GM21526 (cell line): ENCODE measurements around the gene SOX10.

Experiments
- ATAC-seq: cut with Tn5 transposase; IDR thresholded peaks from one replicate; pipeline ENCODE4 v1.9.1; 2021; ENCODE audit warnings: moderate library complexity; ENCODE audit not compliant: unreplicated experiment, low FRiP score

Gene SOX10

GRCh38 chr22:38017272-38017920 is 33.0 kb upstream of the SOX10 start:
- ATAC-seq, result no peak

DNA sequence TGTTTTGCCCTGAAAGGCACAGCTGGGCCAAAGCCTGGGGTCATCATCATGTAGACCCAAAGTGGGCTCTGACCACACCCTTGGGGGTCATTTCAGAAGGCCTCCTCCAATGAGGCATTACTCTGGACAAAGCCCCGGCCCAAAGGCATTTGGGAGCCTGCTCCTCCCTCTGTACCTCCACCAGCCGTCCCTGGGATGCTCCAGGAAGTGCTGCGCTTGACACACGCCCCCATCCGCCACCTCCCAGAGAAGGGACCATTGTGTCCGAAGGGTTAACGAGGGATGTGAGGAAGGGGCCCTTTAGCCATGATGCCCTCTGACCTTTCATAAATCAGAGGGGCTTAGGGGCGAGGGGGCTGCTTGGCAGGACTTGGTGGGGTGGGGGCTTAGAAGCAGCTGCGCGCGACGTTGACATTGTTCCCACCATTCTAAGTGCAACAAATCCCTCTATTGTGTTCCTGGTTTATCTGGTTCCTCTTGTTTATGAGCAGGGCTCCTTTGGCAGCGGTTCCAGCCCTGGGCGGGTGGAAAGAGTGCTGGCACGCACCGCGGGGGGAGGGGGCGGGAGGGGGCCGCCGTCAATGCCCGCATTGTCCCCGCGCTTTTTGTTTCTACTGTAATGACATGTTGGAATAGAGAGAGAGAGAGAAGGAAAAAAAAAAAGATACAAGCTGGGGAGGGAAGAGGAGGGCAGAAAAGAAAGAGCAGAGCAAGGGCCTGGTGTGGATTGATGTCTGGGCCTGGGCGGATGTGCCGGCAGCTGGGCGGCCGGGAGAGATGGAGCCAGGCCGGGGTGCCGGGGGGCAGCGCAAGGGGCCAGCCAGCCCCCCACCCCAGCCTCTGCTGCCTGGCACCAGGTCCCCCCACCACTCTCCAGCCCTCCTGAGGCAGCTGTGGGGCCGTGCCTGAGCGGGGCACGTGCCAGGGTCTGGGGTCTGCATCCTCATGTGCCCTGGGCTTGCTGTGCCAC is 32.1 kb upstream of the SOX10 start:
- no peak for ATAC-seq

GRCh38 chr22:38014083-38014482 is 29.7 kb upstream of the SOX10 start:
- no peak for ATAC-seq

DNA sequence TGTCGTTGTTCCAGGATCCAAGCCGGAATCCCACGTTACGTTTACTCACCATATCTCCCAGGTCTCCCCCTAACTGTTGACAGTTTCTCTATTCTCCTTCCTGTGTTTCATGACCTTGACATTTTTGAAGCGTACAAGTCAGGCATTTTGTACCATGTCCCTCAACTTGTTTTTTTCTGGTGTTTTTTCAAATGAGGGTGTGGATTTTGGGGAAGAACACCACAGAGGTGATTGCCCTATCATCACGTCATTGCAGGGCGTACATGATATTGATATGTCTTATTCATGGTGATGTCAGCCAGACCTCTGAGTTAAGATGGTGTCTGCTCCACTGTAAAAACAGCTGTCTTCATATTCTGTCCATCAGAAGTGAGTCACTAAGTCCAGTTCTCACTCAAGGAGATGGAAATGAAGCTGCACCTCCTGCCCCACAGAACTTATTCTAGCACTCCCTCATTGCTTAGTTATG is 28.3 kb upstream of the SOX10 start:
- ATAC-seq, result no peak

DNA sequence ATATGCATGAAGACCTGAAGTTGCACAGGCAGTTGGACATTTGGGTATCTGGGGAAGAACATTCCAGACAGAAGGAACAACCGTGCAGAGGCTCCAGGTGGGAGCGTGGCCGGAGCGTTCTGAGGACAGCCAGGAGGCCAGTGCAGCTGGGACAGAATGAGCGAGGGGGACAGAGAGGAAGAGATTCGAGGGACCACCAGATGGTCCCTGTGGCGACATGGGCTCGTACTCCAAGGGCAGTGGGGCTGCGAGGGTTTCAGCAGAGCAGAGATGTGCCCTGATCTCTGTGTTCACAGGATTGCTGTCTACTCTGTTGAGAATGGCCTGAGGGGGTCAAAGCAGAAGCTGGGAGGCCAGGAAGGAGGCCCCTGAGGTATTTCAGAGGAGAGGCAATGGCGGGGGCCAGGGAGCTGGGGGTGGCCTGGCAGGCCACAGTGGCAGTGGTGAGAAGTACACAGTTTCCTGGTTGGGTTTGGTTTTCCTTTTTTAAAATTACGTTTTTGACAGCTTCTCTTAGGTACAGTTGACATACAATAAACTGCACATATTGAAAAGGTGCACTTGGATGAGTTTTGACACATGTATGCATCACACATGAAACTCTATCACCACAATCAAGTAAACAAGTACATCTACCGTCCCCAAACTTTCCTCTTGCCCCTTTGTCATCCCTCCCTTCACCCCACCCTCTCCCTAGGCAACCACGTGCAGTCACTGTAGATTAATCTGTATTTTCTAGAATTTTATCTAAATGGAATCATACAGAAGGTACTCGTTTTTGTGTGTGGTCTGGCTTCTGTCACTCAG is 24.8 kb upstream of the SOX10 start:
- no peak for ATAC-seq

GRCh38 chr22:38007330-38007902 is 23.1 kb upstream of the SOX10 start:
- ATAC-seq, result no peak

DNA sequence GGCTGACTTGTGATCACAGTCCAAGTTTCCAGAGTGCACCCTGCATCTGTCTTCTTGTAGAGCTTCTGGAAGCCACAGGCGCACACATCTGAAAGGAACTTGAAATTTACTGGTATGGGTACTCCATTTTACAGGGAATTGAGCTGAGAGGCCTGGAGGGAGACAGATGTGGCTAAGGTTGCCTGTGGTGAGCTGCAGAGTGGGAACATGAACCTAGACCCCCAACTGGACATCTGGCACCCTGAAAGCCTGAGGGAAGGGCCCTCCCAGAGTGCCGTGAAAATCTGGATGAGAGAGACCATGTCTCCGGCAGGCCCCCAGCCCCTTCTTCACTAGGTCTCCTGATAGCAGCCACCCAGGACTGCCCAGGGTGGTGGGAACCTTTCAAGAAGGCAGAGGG is 22.6 kb upstream of the SOX10 start:
- no peak for ATAC-seq

DNA sequence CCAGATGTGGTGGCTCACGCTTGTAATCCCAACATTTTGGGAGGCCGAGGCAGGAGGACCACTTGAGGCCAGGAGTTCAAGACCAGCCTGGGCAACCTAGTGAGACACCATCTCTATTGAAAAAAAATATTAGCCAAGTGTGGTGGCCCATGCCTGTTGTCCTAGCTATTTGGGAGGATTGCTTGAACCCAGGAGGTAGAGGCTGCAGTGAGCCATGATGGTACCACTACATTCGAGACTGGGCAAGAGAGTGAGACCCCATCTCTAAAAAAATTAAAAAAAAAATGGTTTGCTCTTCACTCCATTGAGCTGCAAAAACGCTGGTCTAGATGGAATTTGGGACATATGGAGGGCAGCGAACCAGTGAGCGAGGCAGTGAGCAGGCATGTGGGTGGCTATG is 21.6 kb upstream of the SOX10 start:
- ATAC-seq, result no peak

GRCh38 chr22:37999640-38000272 is 15.4 kb upstream of the SOX10 start:
- ATAC-seq, result no peak

DNA sequence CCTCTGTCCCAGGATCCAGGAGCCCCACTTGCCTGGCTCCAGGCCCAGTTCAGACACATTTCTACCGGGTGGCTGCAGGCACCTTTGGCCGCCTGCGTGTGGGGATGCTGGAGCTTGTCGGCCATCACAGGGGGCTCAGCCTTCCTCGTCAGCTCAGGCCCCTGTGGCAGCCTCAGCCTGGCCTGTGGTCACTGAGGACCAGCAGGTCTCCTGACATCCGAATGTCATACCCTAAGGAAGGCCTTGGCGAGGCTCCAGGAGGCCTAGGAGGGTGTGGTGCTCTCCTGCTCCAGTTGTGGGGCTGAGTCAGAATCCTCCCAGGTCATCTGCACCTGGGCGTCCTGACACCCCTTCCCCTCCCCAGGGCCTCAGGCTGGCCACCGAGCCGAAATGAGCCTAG is 14.9 kb upstream of the SOX10 start:
- no peak for ATAC-seq

DNA sequence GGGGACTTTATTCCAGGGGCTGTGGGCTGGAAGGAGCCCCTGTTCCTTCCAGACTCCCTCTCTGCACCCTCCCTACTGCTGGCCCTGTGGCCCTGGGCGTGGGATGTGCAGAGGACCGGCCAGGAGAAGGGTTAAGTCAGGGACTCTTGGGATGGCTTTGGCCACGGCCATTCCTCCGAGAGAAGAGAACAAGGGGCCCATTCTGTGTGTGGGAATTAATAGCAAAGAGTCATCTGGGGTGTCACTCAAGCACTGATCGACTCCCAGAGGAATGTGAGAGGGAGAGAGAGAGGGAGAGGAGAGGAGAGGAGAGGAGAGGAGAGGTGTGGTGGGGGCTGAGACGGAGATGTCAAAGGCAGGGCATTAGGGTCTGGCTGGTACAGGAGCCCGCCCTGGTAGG is 14.2 kb upstream of the SOX10 start:
- ATAC-seq, result no peak

- no peak for ATAC-seq
These were observed 12.3 kb upstream of the SOX10 start for GRCh38 chr22:37996515-37997246.

- ATAC-seq, result no peak
These were observed 11.7 kb upstream of the SOX10 start for GRCh38 chr22:37996079-37996478.

GRCh38 chr22:37995460-37995859 is 11.1 kb upstream of the SOX10 start:
- ATAC-seq, result no peak

- no peak for ATAC-seq
These were observed 10.6 kb upstream of the SOX10 start for GRCh38 chr22:37994982-37995381.

DNA sequence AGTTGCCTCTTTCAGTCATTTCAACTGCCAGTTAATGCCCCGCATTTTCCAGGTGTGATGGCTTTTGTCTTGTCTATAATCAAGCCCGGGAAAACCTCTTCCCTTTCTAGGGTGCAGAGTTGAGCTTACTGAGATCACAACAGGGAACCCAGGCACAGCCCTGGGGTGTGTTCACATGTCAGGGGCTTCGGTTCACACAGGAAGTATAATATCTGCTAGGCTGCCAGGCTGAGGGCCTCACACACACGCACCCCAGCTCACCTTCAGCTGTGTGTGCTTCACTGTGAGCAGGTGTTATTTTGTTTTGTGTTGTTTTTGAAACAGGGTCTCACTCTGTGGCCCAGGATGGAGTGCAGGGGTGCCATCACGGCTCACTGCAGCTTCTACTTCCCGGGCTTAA is 9.7 kb upstream of the SOX10 start:
- no peak for ATAC-seq

GRCh38 chr22:37991731-37992442 is 7.5 kb upstream of the SOX10 start:
- no peak for ATAC-seq

DNA sequence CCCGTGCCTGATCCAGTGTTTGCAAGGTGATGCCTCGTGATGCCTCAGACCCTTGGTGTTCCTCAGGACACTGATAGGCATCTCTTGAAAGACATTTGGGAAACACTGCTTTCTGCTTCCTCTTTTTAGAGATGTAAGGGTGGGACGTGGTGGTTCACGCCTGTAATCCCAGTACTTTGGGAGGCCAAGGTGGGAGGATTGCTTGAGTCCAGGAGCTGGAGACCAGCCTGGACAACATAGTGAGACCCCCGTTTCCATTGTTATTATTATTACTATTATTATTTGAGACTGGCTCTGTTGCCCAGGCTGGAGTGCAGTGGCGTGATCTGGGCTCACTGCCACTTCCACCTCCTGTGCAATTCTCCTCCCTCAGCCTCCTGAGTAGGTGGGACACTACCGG is 6.5 kb upstream of the SOX10 start:
- ATAC-seq, result no peak

- ATAC-seq, result no peak
These were observed 5.9 kb upstream of the SOX10 start for GRCh38 chr22:37990301-37990700.
